Caco-2 (cell line): Measurements from ENCODE around the gene LPCAT3. TPM values are rescaled to one million over a fixed set of nuclear protein-coding genes. Genes with fewer than 3 reads are reported as not detected.

ENCODE experiments used
- BruUV-seq: library from RNA; stranded (reverse); fragments of 400-500 nt; replicated peaks from 2 replicates; lab custom pipeline; 2021; lab: Mats Ljungman, UMichigan
- CTCF ChIA-PET: fragments of 300-600 bp; sonication (Branson Sonifier 250); formaldehyde crosslinking; loops from one replicate; lab custom pipeline; 2022; ENCODE audit warnings: antibody characterized with exemption; lab: Charles Lee
- POLR2A ChIA-PET: fragments of 300-600 bp; sonication (Branson Sonifier 250); formaldehyde crosslinking; loops from one replicate; lab custom pipeline; 2022; ENCODE audit warnings: antibody characterized with exemption; lab: Charles Lee
- DNase-seq, 2 experiments: peaks; one replicate each; pipeline versions ENCODE4 v3.0.0 to v3.0.0-alpha.2; 2020 to 2022
- H3K27me3 ChIP-seq: replicated peaks from 2 replicates; pipeline ENCODE4 v1.6.0; 2011; ENCODE audit warnings: low read length; ENCODE audit not compliant: control insufficient read depth, insufficient read depth
- H3K36me3 ChIP-seq: 2 replicates; pipeline ENCODE4 v1.5.1; 2011; ENCODE audit warnings: low read length; ENCODE audit not compliant: control insufficient read depth, insufficient read depth
- H3K4me1 ChIP-seq: fragments of 250-450 bp; sonication (Bioruptor Pico); 2 replicates; pipeline ENCODE4 v1.5.1; 2020; ENCODE audit warnings: mild to moderate bottlenecking
- H3K4me3 ChIP-seq: 2 replicates; pipeline ENCODE4 v1.5.1; 2011; ENCODE audit warnings: low read depth, mild to moderate bottlenecking, control low read depth, low read length
- H3K9me3 ChIP-seq: fragments of 250-450 bp; sonication (Bioruptor Pico); 2 replicates; pipeline ENCODE4 v1.5.1; 2020; ENCODE audit warnings: mild to moderate bottlenecking, moderate library complexity
- H3K27ac Mint-ChIP-seq: one replicate; pipeline ENCODE4 v1.8.0; 2022; ENCODE audit warnings: mixed read lengths; ENCODE audit not compliant: unreplicated experiment
- H3K27me3 Mint-ChIP-seq: one replicate; pipeline ENCODE4 v1.8.0; 2022; ENCODE audit warnings: mixed read lengths; ENCODE audit not compliant: insufficient read depth, unreplicated experiment
- H3K36me3 Mint-ChIP-seq: one replicate; pipeline ENCODE4 v1.8.0; 2022; ENCODE audit warnings: mild to moderate bottlenecking, mixed read lengths; ENCODE audit not compliant: insufficient read depth, unreplicated experiment
- H3K4me1 Mint-ChIP-seq: one replicate; pipeline ENCODE4 v1.8.0; 2022; ENCODE audit warnings: low read depth, mixed read lengths; ENCODE audit not compliant: unreplicated experiment
- H3K4me3 Mint-ChIP-seq: one replicate; pipeline ENCODE4 v1.8.0; 2022; ENCODE audit warnings: mild to moderate bottlenecking, moderate library complexity, mixed read lengths; ENCODE audit not compliant: unreplicated experiment
- H3K9me3 Mint-ChIP-seq: one replicate; pipeline ENCODE4 v1.8.0; 2022; ENCODE audit warnings: mixed read lengths; ENCODE audit not compliant: unreplicated experiment
- CTCF ChIP-seq, 2 experiments: fragments of 200-600 bp in 1 of 2; IDR thresholded peaks; 1 replicate in 1 of 2; 2 replicates in 1 of 2; pipeline versions ENCODE4 v1.5.1 to v1.8.0; 2011 to 2022; ENCODE audit warnings: antibody characterized with exemption in 1 of 2, control low read depth in 1 of 2, inconsistent platforms in 1 of 2, low read depth in 1 of 2, low read length in 1 of 2, mild to moderate bottlenecking in 1 of 2, moderate library complexity in 1 of 2; ENCODE audit not compliant: insufficient read depth in 1 of 2, severe bottlenecking in 1 of 2, unreplicated experiment in 1 of 2
- intact Hi-C: fragments of 100-400 bp; cut with micrococcal nuclease; formaldehyde crosslinking; loops from one replicate; pipeline ENCODE4 v1.10.0; 2022; ENCODE audit not compliant: unreplicated experiment
- total RNA-seq: library from RNA; stranded (reverse); gene quantifications from 2 replicates; pipeline ENCODE4 v1.2.3, GENCODE V29; 2022

LPCAT3 gene
- total RNA-seq, 1 experiment from 2014 or later, result 142 TPM

GRCh38 chr12:7061138-7061537 is 42.9 kb upstream of the LPCAT3 start:
- H3K4me3 ChIP-seq, result no peak overlapping the region
- CTCF ChIA-PET, result interaction anchor here (0.8 to 3.0 kb wide), 5 partner anchors 18 to 147 kb away, joined by 3 to 26 read pairs (median 6); partner anchors contain the start of genes C1RL and ENO2
- intact Hi-C loops, result no loop called here

GRCh38 chr12:7060353-7060954 is 42.2 kb upstream of the LPCAT3 start, which contains the start of gene C1S:
C1S (plus strand) TSS chr12:7060718; CDS start chr12:7061913, 1,195 bp downstream.
- Mint-ChIP-seq H3K27ac (peak within 1 kb of the TSS; percentile 38), H3K4me1 (peaks cover 21% of the 10 kb centered on the region), H3K27me3 (no peaks in the 10 kb centered on the region), H3K9me3 (peaks cover 10% of the 10 kb centered on the region), H3K4me3 (no peak within 1 kb of the TSS), H3K36me3 (no peaks in the 10 kb centered on the region)
- H3K27me3 ChIP-seq, result no peaks in the 10 kb centered on the region
- no peak within 1 kb of the TSS for H3K4me3 ChIP-seq
- peaks cover 20% of the 10 kb centered on the region for H3K4me1 ChIP-seq
- ChIA-PET POLR2A (interaction anchor here (1.5 kb wide), 1 partner anchor 48 kb away, joined by 4 read pairs; no protein-coding TSS in a partner anchor), CTCF (interaction anchor here (0.6 to 3.0 kb wide), 9 partner anchors 19 to 1043 kb away, joined by 3 to 26 read pairs (median 4); partner anchors contain the start of genes C1RL and ENO2)
- BruUV-seq, result no TSS peak
- TF ChIP-seq CTCF (IDR thresholded peaks at IDR 0.05; ENCODE audit: insufficient read depth in 1 of 2, low read depth in 1 of 2, low read length in 1 of 2, severe bottlenecking in 1 of 2, unreplicated experiment in 1 of 2), result peak; percentile 80 to 86
- intact Hi-C loops, result loop anchor here (1.0 kb wide), 5 partner anchors 32 to 578 kb away; partner anchors contain the start of genes C1R and C1RL
- H3K9me3 ChIP-seq, result no peaks in the 10 kb centered on the region
- DNase-seq, result peak; percentile 78 to 81
- H3K36me3 ChIP-seq, result no peaks in the 10 kb centered on the region

More at GRCh38 chr12:7061138-7061537, 42.9 kb upstream of the LPCAT3 start:
- H3K27me3 ChIP-seq, result no peaks in the 10 kb centered on the region
- no peaks in the 10 kb centered on the region for H3K36me3 ChIP-seq
- H3K9me3 Mint-ChIP-seq, result peaks cover 10% of the 10 kb centered on the region
- H3K9me3 ChIP-seq, result no peaks in the 10 kb centered on the region
- no peaks in the 10 kb centered on the region for H3K27me3 Mint-ChIP-seq
- no peak overlapping the region for H3K4me3 Mint-ChIP-seq
- H3K4me1 ChIP-seq, result peaks cover 20% of the 10 kb centered on the region
- H3K27ac Mint-ChIP-seq, result no peak overlapping the region
- no peaks in the 10 kb centered on the region for H3K36me3 Mint-ChIP-seq
- POLR2A ChIA-PET, result interaction anchor here (1.5 kb wide), 1 partner anchor 47 kb away, joined by 4 read pairs; no protein-coding TSS in a partner anchor
- no peak for DNase-seq
- BruUV-seq, result no TSS peak
- no peak for TF ChIP-seq CTCF (IDR thresholded peaks at IDR 0.05; ENCODE audit: insufficient read depth in 1 of 2, low read depth in 1 of 2, low read length in 1 of 2, severe bottlenecking in 1 of 2, unreplicated experiment in 1 of 2)
- H3K4me1 Mint-ChIP-seq, result peaks cover 21% of the 10 kb centered on the region

- peaks cover 20% of the 10 kb centered on the region for H3K4me1 ChIP-seq
- CTCF ChIA-PET, result interaction anchor here (0.6 to 3.0 kb wide), 6 partner anchors 31 to 1044 kb away, joined by 3 to 26 read pairs (median 6); partner anchors contain the start of gene C1RL
- Mint-ChIP-seq H3K4me1 (peaks cover 21% of the 10 kb centered on the region), H3K4me3 (no peak overlapping the region), H3K27me3 (peaks cover 4% of the 10 kb centered on the region), H3K9me3 (peaks cover 10% of the 10 kb centered on the region), H3K36me3 (no peaks in the 10 kb centered on the region), H3K27ac (peak overlapping the region; percentile 38)
- no TSS peak for BruUV-seq
- no peaks in the 10 kb centered on the region for H3K36me3 ChIP-seq
- no peaks in the 10 kb centered on the region for H3K27me3 ChIP-seq
- POLR2A ChIA-PET, result interaction anchor here (1.5 kb wide), 1 partner anchor 48 kb away, joined by 4 read pairs; no protein-coding TSS in a partner anchor
- intact Hi-C loops, result loop anchor here (1.0 kb wide), 5 partner anchors 33 to 579 kb away; partner anchors contain the start of genes C1R and C1RL
- no peak for TF ChIP-seq CTCF (IDR thresholded peaks at IDR 0.05; ENCODE audit: insufficient read depth in 1 of 2, low read depth in 1 of 2, low read length in 1 of 2, severe bottlenecking in 1 of 2, unreplicated experiment in 1 of 2)
- H3K9me3 ChIP-seq, result no peaks in the 10 kb centered on the region
- H3K4me3 ChIP-seq, result no peak overlapping the region
- DNase-seq, result no peak
Measured at GRCh38 chr12:7059780-7060179, 41.5 kb upstream of the LPCAT3 start.
